ENCODE data around the gene COX17. TPM values are rescaled to one million over a fixed set of nuclear protein-coding genes. Genes with fewer than 3 reads are reported as not detected.

The COX17 gene
- total RNA-seq, 1 experiment from 2014 or later = 49.7 TPM

- H3K36me3 ChIP-seq (ENCODE audit: insufficient read depth, low read length, poor library complexity, severe bottlenecking) = no peaks in the 10 kb centered on the region
- H3K27me3 ChIP-seq (replicated peaks; ENCODE audit: insufficient read depth, low read depth, low read length, poor library complexity) = no peaks in the 10 kb centered on the region
- no peak for TF ChIP-seq EZH2 (IDR thresholded peaks at IDR 0.05; ENCODE audit: borderline replicate concordance, low read depth, low read length, poor library complexity, severe bottlenecking)
- TF ChIP-seq CTCF (conservative IDR thresholded peaks at IDR 0.05; ENCODE audit: low read depth, low read length) = no peak
- H3K4me3 ChIP-seq (ENCODE audit: low read depth, low read length, poor library complexity, severe bottlenecking) = no peak overlapping the region
- no TSS peak for BruUV-seq (replicated peaks)
- H3K27ac ChIP-seq (ENCODE audit: low read depth, low read length, poor library complexity, severe bottlenecking) = no peak overlapping the region
- ChIA-PET CTCF (no interaction called here), POLR2A (ENCODE audit: low non-redundant PET) (no interaction called here)
- H3K9me3 ChIP-seq (ENCODE audit: low read depth, low read length, poor library complexity, severe bottlenecking) = no peaks in the 10 kb centered on the region
- H3K4me1 ChIP-seq (ENCODE audit: insufficient read depth, low read length, poor library complexity, severe bottlenecking) = peaks cover 8% of the 10 kb centered on the region
- intact Hi-C loops (cut with micrococcal nuclease; ENCODE audit: unreplicated experiment) = no loop called here
- DNase-seq (ENCODE audit: low spot score) = no peak
These were observed 19.1 kb downstream of the COX17 start for GRCh38 chr3:119657887-119658702.

- no TSS peak for BruUV-seq (replicated peaks)
- ChIA-PET POLR2A (ENCODE audit: low non-redundant PET) (no interaction called here), CTCF (no interaction called here)
These were observed 23.3 kb downstream of the COX17 start for GRCh38 chr3:119653876-119654275.

GRCh38 chr3:119652306-119653033, 24.7 kb downstream of the COX17 start:
- CTCF ChIA-PET = no interaction called here
- BruUV-seq (replicated peaks) = no TSS peak
- intact Hi-C loops (cut with micrococcal nuclease; ENCODE audit: unreplicated experiment) = no loop called here
- POLR2A ChIA-PET (ENCODE audit: low non-redundant PET) = no interaction called here
- no peak for TF ChIP-seq EZH2 (IDR thresholded peaks at IDR 0.05; ENCODE audit: borderline replicate concordance, low read depth, low read length, poor library complexity, severe bottlenecking)
- TF ChIP-seq CTCF (conservative IDR thresholded peaks at IDR 0.05; ENCODE audit: low read depth, low read length) = no peak
- H3K27me3 ChIP-seq (replicated peaks; ENCODE audit: insufficient read depth, low read depth, low read length, poor library complexity) = no peaks in the 10 kb centered on the region
- DNase-seq (ENCODE audit: low spot score) = no peak
- H3K4me1 ChIP-seq (ENCODE audit: insufficient read depth, low read length, poor library complexity, severe bottlenecking) = no peaks in the 10 kb centered on the region
- H3K9me3 ChIP-seq (ENCODE audit: low read depth, low read length, poor library complexity, severe bottlenecking) = no peaks in the 10 kb centered on the region
- no peak overlapping the region for H3K4me3 ChIP-seq (ENCODE audit: low read depth, low read length, poor library complexity, severe bottlenecking)
- no peaks in the 10 kb centered on the region for H3K36me3 ChIP-seq (ENCODE audit: insufficient read depth, low read length, poor library complexity, severe bottlenecking)
- H3K27ac ChIP-seq (ENCODE audit: low read depth, low read length, poor library complexity, severe bottlenecking) = no peak overlapping the region

More at GRCh38 chr3:119653876-119654275, 23.3 kb downstream of the COX17 start:
- DNase-seq (ENCODE audit: low spot score) = no peak
- Histone ChIP-seq H3K4me1 (ENCODE audit: insufficient read depth, low read length, poor library complexity, severe bottlenecking) (no peaks in the 10 kb centered on the region), H3K27me3 (replicated peaks; ENCODE audit: insufficient read depth, low read depth, low read length, poor library complexity) (no peaks in the 10 kb centered on the region), H3K4me3 (ENCODE audit: low read depth, low read length, poor library complexity, severe bottlenecking) (no peak overlapping the region), H3K9me3 (ENCODE audit: low read depth, low read length, poor library complexity, severe bottlenecking) (no peaks in the 10 kb centered on the region), H3K27ac (ENCODE audit: low read depth, low read length, poor library complexity, severe bottlenecking) (no peak overlapping the region), H3K36me3 (ENCODE audit: insufficient read depth, low read length, poor library complexity, severe bottlenecking) (no peaks in the 10 kb centered on the region)
- intact Hi-C loops (cut with micrococcal nuclease; ENCODE audit: unreplicated experiment) = no loop called here
- TF ChIP-seq EZH2 (IDR thresholded peaks at IDR 0.05; ENCODE audit: borderline replicate concordance, low read depth, low read length, poor library complexity, severe bottlenecking) = no peak
- no peak for TF ChIP-seq CTCF (conservative IDR thresholded peaks at IDR 0.05; ENCODE audit: low read depth, low read length)

Measured in A673 (cell line).